A549 (cell line): ENCODE measurements around the gene TNNT2. TPM values are rescaled to one million over a fixed set of nuclear protein-coding genes. Genes with fewer than 3 reads are reported as not detected.

ENCODE experiments used
- ATAC-seq, 2 experiments: fragments of 200-7000 bp in 1 of 2; fragments of >200 bp in 1 of 2; cut with Nextera tagmentation in 1 of 2; cut with Tn5 transposase in 1 of 2; 3 replicates each; pipeline versions ENCODE4 v1.8.0 to v1.9.1; 2018 to 2020; ENCODE audit warnings: mild to moderate bottlenecking in 1 of 2, moderate library complexity in 1 of 2
- CTCF ChIA-PET: fragments of 300-600 bp; sonication (Branson Sonifier 250); formaldehyde crosslinking; extraction: SDS; loops from one replicate; lab custom pipeline; 2021; ENCODE audit warnings: antibody characterized with exemption, inconsistent platforms; lab: Yijun Ruan, JAX
- POLR2A ChIA-PET: fragments of 350-600 bp; formaldehyde crosslinking; extraction: SDS; loops from one replicate; lab custom pipeline; 2021; ENCODE audit warnings: antibody characterized with exemption, inconsistent platforms; lab: Yijun Ruan, JAX
- DNase-seq, 2 experiments: peaks; one replicate each; pipeline versions ENCODE4 v3.0.0 to v3.0.0-alpha.2; 2011 to 2016; ENCODE audit warnings: low read depth in 1 of 2, low spot score in 1 of 2
- FAIRE-seq: peaks from 2 replicates; lab custom pipeline; 2011; peaks lifted over from hg19 to GRCh38; lab: Jason Lieb, UNC
- H3K27ac ChIP-seq, 2 experiments: fragments of >200 bp; sonication (Bioruptor Twin); formaldehyde crosslinking; 3 replicates each; pipeline ENCODE4 v1.5.1; 2016 to 2017
- H3K4me1 ChIP-seq: fragments of >200 bp; sonication (Bioruptor Twin); formaldehyde crosslinking; 3 replicates; pipeline ENCODE4 v1.6.1; 2016
- H3K4me2 ChIP-seq: fragments of >200 bp; sonication (Bioruptor Twin); formaldehyde crosslinking; 3 replicates; pipeline ENCODE4 v1.6.1; 2016
- H3K4me3 ChIP-seq: fragments of >200 bp; sonication (Bioruptor Twin); formaldehyde crosslinking; 3 replicates; pipeline ENCODE4 v1.5.1; 2016
- H3K9me3 ChIP-seq: fragments of >200 bp; sonication (Bioruptor Twin); formaldehyde crosslinking; 3 replicates; pipeline ENCODE4 v1.6.1; 2016
- BCL3 ChIP-seq: fragments of >200 bp; sonication (Bioruptor Twin); formaldehyde crosslinking; IDR thresholded peaks from 3 replicates; pipeline ENCODE4 v1.6.1; 2016
- CBX2 ChIP-seq: fragments of 200-600 bp; sonication (generic); IDR thresholded peaks from 2 replicates; pipeline ENCODE4 v1.6.1; 2016; ENCODE audit warnings: low read depth, mild to moderate bottlenecking, borderline replicate concordance
- CEBPB ChIP-seq, 2 experiments: fragments of >200 bp in 1 of 2; sonication (Bioruptor Twin) in 1 of 2; formaldehyde crosslinking in 1 of 2; IDR thresholded peaks; 2 replicates each; pipeline ENCODE4 v1.6.1; 2012 to 2016
- CHD2 ChIP-seq: fragments of 150-350 bp; IDR thresholded peaks from 2 replicates; pipeline ENCODE4 v1.6.1; 2014; ENCODE audit warnings: low read length; ENCODE audit not compliant: partially characterized antibody
- EHMT2 ChIP-seq: fragments of 200-600 bp; sonication (generic); IDR thresholded peaks from 2 replicates; pipeline ENCODE4 v1.6.1; 2016; ENCODE audit warnings: antibody characterized with exemption, low read depth, mild to moderate bottlenecking, moderate library complexity
- ESRRA ChIP-seq: fragments of 150-350 bp; IDR thresholded peaks from 2 replicates; pipeline ENCODE4 v1.6.1; 2014; ENCODE audit warnings: mild to moderate bottlenecking, low read length, borderline replicate concordance
- FOSL2 ChIP-seq, 2 experiments: fragments of 450-650 bp in 1 of 2; fragments of >200 bp in 1 of 2; sonication (Bioruptor Twin) in 1 of 2; formaldehyde crosslinking; IDR thresholded peaks; 2 replicates each; pipeline versions ENCODE4 v1.5.0 to v1.6.1; 2016 to 2020; ENCODE audit warnings: mild to moderate bottlenecking in 1 of 2, moderate library complexity in 1 of 2
- GATA3 ChIP-seq: IDR thresholded peaks from 2 replicates; pipeline ENCODE4 v1.6.1; 2012; ENCODE audit warnings: borderline replicate concordance
- HDAC2 ChIP-seq: fragments of 200-600 bp; sonication (generic); IDR thresholded peaks from 2 replicates; pipeline ENCODE4 v1.6.1; 2016
- HOXB5 ChIP-seq: fragments of 250-450 bp; sonication (Bioruptor Pico); IDR thresholded peaks from 2 replicates; pipeline ENCODE4 v1.5.0; 2020; ENCODE audit warnings: mild to moderate bottlenecking, moderate library complexity
- JUN ChIP-seq, 2 experiments: fragments of >200 bp; sonication (Bioruptor Twin); formaldehyde crosslinking; IDR thresholded peaks; 2 replicates in 1 of 2; 3 replicates in 1 of 2; pipeline ENCODE4 v1.6.1; 2016 to 2017
- KDM5A ChIP-seq: fragments of 200-600 bp; sonication (generic); IDR thresholded peaks from 2 replicates; pipeline ENCODE4 v1.6.1; 2016; ENCODE audit warnings: antibody characterized with exemption, mild to moderate bottlenecking
- MAFK ChIP-seq: fragments of 450-650 bp; IDR thresholded peaks from 2 replicates; pipeline ENCODE4 v1.6.1; 2014; ENCODE audit not compliant: partially characterized antibody
- MAZ ChIP-seq: fragments of 150-350 bp; IDR thresholded peaks from 2 replicates; pipeline ENCODE4 v1.6.1; 2014; ENCODE audit warnings: antibody characterized with exemption, low read depth, low read length, borderline replicate concordance
- MYC ChIP-seq: IDR thresholded peaks from 2 replicates; pipeline ENCODE4 v1.6.1; 2012; ENCODE audit warnings: mild to moderate bottlenecking, inconsistent platforms, low read length, improper control_type of control experiment, borderline replicate concordance
- NR3C1 ChIP-seq: fragments of >200 bp; sonication (Bioruptor Twin); formaldehyde crosslinking; IDR thresholded peaks from 3 replicates; pipeline ENCODE4 v1.6.1; 2017
- PBX3 ChIP-seq: IDR thresholded peaks from 2 replicates; pipeline ENCODE4 v1.6.1; 2012
- PHF8 ChIP-seq: fragments of 200-600 bp; sonication (generic); IDR thresholded peaks from 2 replicates; pipeline ENCODE4 v1.6.1; 2016; ENCODE audit warnings: low read depth, mild to moderate bottlenecking, antibody characterized with exemption, moderate library complexity, borderline replicate concordance
- RARB ChIP-seq: fragments of 250-450 bp; sonication (Bioruptor Pico); IDR thresholded peaks from 2 replicates; pipeline ENCODE4 v1.8.0; 2021; ENCODE audit warnings: mild to moderate bottlenecking, moderate library complexity
- RCOR1 ChIP-seq: fragments of 150-350 bp; IDR thresholded peaks from 2 replicates; pipeline ENCODE4 v1.6.1; 2014; ENCODE audit warnings: antibody characterized with exemption, low read length, low read depth
- SMC3 ChIP-seq: fragments of >200 bp; sonication (Bioruptor Twin); formaldehyde crosslinking; IDR thresholded peaks from 3 replicates; pipeline ENCODE4 v1.6.1; 2018; ENCODE audit warnings: inconsistent platforms
- ZSCAN20 ChIP-seq: fragments of 250-450 bp; sonication (Bioruptor Pico); IDR thresholded peaks from 2 replicates; pipeline ENCODE4 v1.8.0; 2022; ENCODE audit warnings: mild to moderate bottlenecking, moderate library complexity
- WGBS: methylation state at CpG from one replicate; pipeline ENCODE4 v1.1.6; 2017; ENCODE audit errors: missing lambda C conversion rate; 5-methylcytosine and 5-hydroxymethylcytosine counted together
- polyA plus RNA-seq, 4 experiments: library from polyadenylated mRNA; depleted of rRNA in 3 of 4; stranded (reverse); fragments of >200 nt; fragmentation: RNase III in 1 of 4; extraction: RNeasy Plus Mini Kit Qiagen cat#74134 plus additional on column Dnase treatment in 1 of 4; gene quantifications; 2 replicates in 3 of 4; 3 replicates in 1 of 4; pipeline ENCODE4 v1.2.3, GENCODE V29; 2011 to 2017
- TF ChIP-seq, protein P1 (sequence below): IDR thresholded peaks from 2 replicates; pipeline ENCODE4 v1.6.1; 2012; ENCODE audit warnings: low read depth, borderline replicate concordance
- TF ChIP-seq, protein P2 (sequence below): fragments of 250-450 bp; sonication (Bioruptor Pico); IDR thresholded peaks from 2 replicates; pipeline ENCODE4 v1.5.0; 2021; ENCODE audit warnings: mild to moderate bottlenecking, moderate library complexity, borderline replicate concordance
- TF ChIP-seq, protein P3 (sequence below): fragments of 200-600 bp; sonication (generic); IDR thresholded peaks from 2 replicates; pipeline ENCODE4 v1.6.1; 2016; ENCODE audit warnings: antibody characterized with exemption, mild to moderate bottlenecking, moderate library complexity
- TF ChIP-seq, protein P4 (sequence below): fragments of >200 bp; sonication (Bioruptor Twin); formaldehyde crosslinking; IDR thresholded peaks from 2 replicates; pipeline ENCODE4 v1.6.1; 2016

Gene TNNT2
- polyA plus RNA-seq, 2 of the 4 experiments (the other 2 are of a cell fraction), result 0.09 TPM; not detected in 1

DNA sequence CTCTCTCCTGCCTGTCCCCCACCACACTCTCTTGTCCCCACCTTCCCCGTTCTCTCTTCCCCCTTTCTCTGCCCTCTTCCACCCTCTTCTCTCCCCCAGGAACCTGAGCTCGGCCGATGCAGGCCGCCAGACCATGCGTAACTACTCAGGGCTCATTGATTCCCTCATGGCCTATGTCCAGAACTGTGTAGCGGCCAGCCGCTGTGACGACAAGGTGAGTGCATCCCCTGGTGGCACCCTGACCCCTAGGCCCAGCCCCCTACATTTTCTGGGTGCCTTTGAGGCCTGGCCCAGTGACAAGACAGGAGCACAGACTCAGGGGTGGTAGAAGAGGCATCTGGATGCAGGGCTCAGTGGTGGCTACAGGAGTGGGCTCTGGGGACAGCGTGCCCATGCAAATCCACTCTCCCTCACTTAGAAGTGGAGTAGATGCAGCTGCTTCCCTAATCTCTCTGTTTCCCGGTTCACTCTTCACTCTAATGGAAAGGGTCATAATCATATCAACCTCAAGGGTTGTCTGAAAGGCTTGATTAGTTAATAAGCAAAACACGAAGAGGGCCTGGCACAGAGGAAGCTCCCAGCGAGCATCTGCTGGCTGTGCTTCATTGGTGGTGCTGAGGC is 57.2 kb downstream of the TNNT2 start:
- Histone ChIP-seq H3K27ac (no peak overlapping the region), H3K9me3 (no peaks in the 10 kb centered on the region), H3K4me2 (no peak overlapping the region), H3K4me3 (no peak overlapping the region), H3K4me1 (no peaks in the 10 kb centered on the region)
- DNase-seq (no peak), FAIRE-seq (no peak), ATAC-seq (no peak)
- ChIA-PET CTCF (interaction anchor here (0.6 to 2.0 kb wide), 4 partner anchors 17 to 211 kb away, joined by 3 to 8 read pairs (median 4); no protein-coding TSS in a partner anchor), POLR2A (no interaction called here)
- TF ChIP-seq GATA3, result no peak
- no peak for TF ChIP-seq CHD2
- TF ChIP-seq BCL3, result no peak
- TF ChIP-seq, protein P1, sequence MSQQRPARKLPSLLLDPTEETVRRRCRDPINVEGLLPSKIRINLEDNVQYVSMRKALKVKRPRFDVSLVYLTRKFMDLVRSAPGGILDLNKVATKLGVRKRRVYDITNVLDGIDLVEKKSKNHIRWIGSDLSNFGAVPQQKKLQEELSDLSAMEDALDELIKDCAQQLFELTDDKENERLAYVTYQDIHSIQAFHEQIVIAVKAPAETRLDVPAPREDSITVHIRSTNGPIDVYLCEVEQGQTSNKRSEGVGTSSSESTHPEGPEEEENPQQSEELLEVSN, result no peak
- TF ChIP-seq JUN (IDR thresholded peaks at IDR 0.05), result no peak
- TF ChIP-seq, protein P2, sequence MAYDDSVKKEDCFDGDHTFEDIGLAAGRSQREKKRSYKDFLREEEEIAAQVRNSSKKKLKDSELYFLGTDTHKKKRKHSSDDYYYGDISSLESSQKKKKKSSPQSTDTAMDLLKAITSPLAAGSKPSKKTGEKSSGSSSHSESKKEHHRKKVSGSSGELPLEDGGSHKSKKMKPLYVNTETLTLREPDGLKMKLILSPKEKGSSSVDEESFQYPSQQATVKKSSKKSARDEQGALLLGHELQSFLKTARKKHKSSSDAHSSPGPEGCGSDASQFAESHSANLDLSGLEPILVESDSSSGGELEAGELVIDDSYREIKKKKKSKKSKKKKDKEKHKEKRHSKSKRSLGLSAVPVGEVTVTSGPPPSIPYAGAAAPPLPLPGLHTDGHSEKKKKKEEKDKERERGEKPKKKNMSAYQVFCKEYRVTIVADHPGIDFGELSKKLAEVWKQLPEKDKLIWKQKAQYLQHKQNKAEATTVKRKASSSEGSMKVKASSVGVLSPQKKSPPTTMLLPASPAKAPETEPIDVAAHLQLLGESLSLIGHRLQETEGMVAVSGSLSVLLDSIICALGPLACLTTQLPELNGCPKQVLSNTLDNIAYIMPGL (CRISPR knock-in tag), result no peak
- no peak for TF ChIP-seq MAFK
- no peak for TF ChIP-seq RARB (CRISPR knock-in tag)
- no peak for TF ChIP-seq ZSCAN20
- TF ChIP-seq NR3C1, result no peak
- no peak for TF ChIP-seq CBX2
- no peak for TF ChIP-seq MAZ
- TF ChIP-seq ESRRA, result no peak
- TF ChIP-seq, protein P3, sequence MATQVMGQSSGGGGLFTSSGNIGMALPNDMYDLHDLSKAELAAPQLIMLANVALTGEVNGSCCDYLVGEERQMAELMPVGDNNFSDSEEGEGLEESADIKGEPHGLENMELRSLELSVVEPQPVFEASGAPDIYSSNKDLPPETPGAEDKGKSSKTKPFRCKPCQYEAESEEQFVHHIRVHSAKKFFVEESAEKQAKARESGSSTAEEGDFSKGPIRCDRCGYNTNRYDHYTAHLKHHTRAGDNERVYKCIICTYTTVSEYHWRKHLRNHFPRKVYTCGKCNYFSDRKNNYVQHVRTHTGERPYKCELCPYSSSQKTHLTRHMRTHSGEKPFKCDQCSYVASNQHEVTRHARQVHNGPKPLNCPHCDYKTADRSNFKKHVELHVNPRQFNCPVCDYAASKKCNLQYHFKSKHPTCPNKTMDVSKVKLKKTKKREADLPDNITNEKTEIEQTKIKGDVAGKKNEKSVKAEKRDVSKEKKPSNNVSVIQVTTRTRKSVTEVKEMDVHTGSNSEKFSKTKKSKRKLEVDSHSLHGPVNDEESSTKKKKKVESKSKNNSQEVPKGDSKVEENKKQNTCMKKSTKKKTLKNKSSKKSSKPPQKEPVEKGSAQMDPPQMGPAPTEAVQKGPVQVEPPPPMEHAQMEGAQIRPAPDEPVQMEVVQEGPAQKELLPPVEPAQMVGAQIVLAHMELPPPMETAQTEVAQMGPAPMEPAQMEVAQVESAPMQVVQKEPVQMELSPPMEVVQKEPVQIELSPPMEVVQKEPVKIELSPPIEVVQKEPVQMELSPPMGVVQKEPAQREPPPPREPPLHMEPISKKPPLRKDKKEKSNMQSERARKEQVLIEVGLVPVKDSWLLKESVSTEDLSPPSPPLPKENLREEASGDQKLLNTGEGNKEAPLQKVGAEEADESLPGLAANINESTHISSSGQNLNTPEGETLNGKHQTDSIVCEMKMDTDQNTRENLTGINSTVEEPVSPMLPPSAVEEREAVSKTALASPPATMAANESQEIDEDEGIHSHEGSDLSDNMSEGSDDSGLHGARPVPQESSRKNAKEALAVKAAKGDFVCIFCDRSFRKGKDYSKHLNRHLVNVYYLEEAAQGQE, result no peak
- no peak for TF ChIP-seq EHMT2
- TF ChIP-seq HOXB5 (CRISPR knock-in tag), result no peak
- TF ChIP-seq MYC, result no peak
- TF ChIP-seq, protein P4, sequence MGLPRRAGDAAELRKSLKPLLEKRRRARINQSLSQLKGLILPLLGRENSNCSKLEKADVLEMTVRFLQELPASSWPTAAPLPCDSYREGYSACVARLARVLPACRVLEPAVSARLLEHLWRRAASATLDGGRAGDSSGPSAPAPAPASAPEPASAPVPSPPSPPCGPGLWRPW, result no peak
- TF ChIP-seq, all 56 proteins: peak for 0
- WGBS, result 80% methylated on average over 11 of the region's 12 CpGs

DNA sequence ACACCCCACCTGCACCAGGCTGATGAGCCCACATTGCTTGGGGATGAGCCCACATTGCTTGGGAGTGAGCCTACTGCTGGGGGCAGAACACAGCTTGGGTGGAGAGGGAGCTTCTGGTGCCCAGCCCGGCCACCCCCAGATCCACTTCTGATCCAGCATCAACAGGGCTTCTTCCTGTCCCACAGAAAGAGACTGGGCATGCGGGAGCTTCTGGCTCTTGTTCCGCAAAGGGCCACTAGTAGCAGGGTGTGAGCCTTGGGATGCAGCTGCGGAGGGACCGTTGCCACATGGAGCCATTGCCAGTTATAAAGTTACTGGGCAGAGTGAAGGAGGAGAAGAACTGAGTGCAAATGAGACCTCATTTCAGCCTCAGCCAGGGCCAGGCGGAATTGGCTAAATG is 57.8 kb downstream of the TNNT2 start:
- WGBS, result 80% methylated on average over 5 of the region's 6 CpGs
- no peak for ATAC-seq
- TF ChIP-seq KDM5A, result no peak
- no peak for TF ChIP-seq SMC3
- TF ChIP-seq PBX3, result no peak
- TF ChIP-seq JUN (IDR thresholded peaks at IDR 0.05), result no peak
- TF ChIP-seq HDAC2, result no peak
- no peak for TF ChIP-seq HOXB5 (CRISPR knock-in tag)
- TF ChIP-seq, protein P4, result no peak
- no peak for TF ChIP-seq GATA3
- TF ChIP-seq RCOR1, result no peak
- no peak for TF ChIP-seq FOSL2 (IDR thresholded peaks at IDR 0.05)
- TF ChIP-seq FOSL2 (CRISPR knock-in tag; IDR thresholded peaks at IDR 0.05), result no peak
- no peak for TF ChIP-seq PHF8
- TF ChIP-seq ZSCAN20, result no peak
- no peak for TF ChIP-seq CEBPB (IDR thresholded peaks at IDR 0.05)
- no peak for TF ChIP-seq CHD2
- TF ChIP-seq, all 56 proteins: peak for 0
- ChIA-PET POLR2A (no interaction called here), CTCF (interaction anchor here (1.2 to 2.0 kb wide), 3 partner anchors 16 to 65 kb away, joined by 3 to 8 read pairs (median 4); no protein-coding TSS in a partner anchor)
- no peak overlapping the region for H3K4me3 ChIP-seq
- H3K4me2 ChIP-seq, result no peak overlapping the region
- H3K27ac ChIP-seq, result no peak overlapping the region
- H3K4me1 ChIP-seq, result no peaks in the 10 kb centered on the region
- DNase-seq (no peak), FAIRE-seq (no peak)
- no peaks in the 10 kb centered on the region for H3K9me3 ChIP-seq
